ENCODE measurements around the gene ASCC3. TPM values are rescaled to one million over a fixed set of nuclear protein-coding genes. Genes with fewer than 3 reads are reported as not detected.

The ASCC3 gene
- total RNA-seq, 1 donor from 2014 or later = 42.0 TPM

- H3K4me3 Mint-ChIP-seq (ENCODE audit: unreplicated experiment) = no peak overlapping the region
- H3K27ac Mint-ChIP-seq (ENCODE audit: unreplicated experiment) = no peak overlapping the region
- H3K36me3 Mint-ChIP-seq (ENCODE audit: unreplicated experiment) = no peaks in the 10 kb centered on the region
- H3K4me1 Mint-ChIP-seq (ENCODE audit: unreplicated experiment) = no peaks in the 10 kb centered on the region
- H3K9me3 Mint-ChIP-seq (ENCODE audit: unreplicated experiment) = no peaks in the 10 kb centered on the region
- TF ChIP-seq CTCF (IDR thresholded peaks at IDR 0.05) = no peak
- H3K27me3 Mint-ChIP-seq (ENCODE audit: unreplicated experiment) = peaks cover 2% of the 10 kb centered on the region
- DNase-seq (ENCODE audit: extremely low spot score, unreplicated experiment) = no peak
Observed at GRCh38 chr6:100920028-100920605, 39.0 kb upstream of the ASCC3 start.

GRCh38 chr6:100918152-100918551 is 37.0 kb upstream of the ASCC3 start:
- TF ChIP-seq CTCF (IDR thresholded peaks at IDR 0.05) = no peak
- Mint-ChIP-seq H3K27me3 (ENCODE audit: unreplicated experiment) (peaks cover 3% of the 10 kb centered on the region), H3K9me3 (ENCODE audit: unreplicated experiment) (no peaks in the 10 kb centered on the region), H3K4me1 (ENCODE audit: unreplicated experiment) (no peaks in the 10 kb centered on the region), H3K27ac (ENCODE audit: unreplicated experiment) (no peak overlapping the region), H3K4me3 (ENCODE audit: unreplicated experiment) (no peak overlapping the region), H3K36me3 (ENCODE audit: unreplicated experiment) (no peaks in the 10 kb centered on the region)
- DNase-seq (ENCODE audit: extremely low spot score, unreplicated experiment) = no peak

GRCh38 chr6:100915876-100916275 is 34.7 kb upstream of the ASCC3 start:
- no peak for DNase-seq (ENCODE audit: extremely low spot score, unreplicated experiment)
- peaks cover 8% of the 10 kb centered on the region for H3K27me3 Mint-ChIP-seq (ENCODE audit: unreplicated experiment)
- no peaks in the 10 kb centered on the region for H3K9me3 Mint-ChIP-seq (ENCODE audit: unreplicated experiment)
- H3K4me1 Mint-ChIP-seq (ENCODE audit: unreplicated experiment) = no peaks in the 10 kb centered on the region
- no peaks in the 10 kb centered on the region for H3K36me3 Mint-ChIP-seq (ENCODE audit: unreplicated experiment)
- no peak for TF ChIP-seq CTCF (IDR thresholded peaks at IDR 0.05)
- H3K27ac Mint-ChIP-seq (ENCODE audit: unreplicated experiment) = no peak overlapping the region
- H3K4me3 Mint-ChIP-seq (ENCODE audit: unreplicated experiment) = no peak overlapping the region

- DNase-seq (ENCODE audit: extremely low spot score, unreplicated experiment) = no peak
- no peaks in the 10 kb centered on the region for H3K36me3 Mint-ChIP-seq (ENCODE audit: unreplicated experiment)
- H3K4me1 Mint-ChIP-seq (ENCODE audit: unreplicated experiment) = no peaks in the 10 kb centered on the region
- no peak overlapping the region for H3K27ac Mint-ChIP-seq (ENCODE audit: unreplicated experiment)
- H3K27me3 Mint-ChIP-seq (ENCODE audit: unreplicated experiment) = peaks cover 8% of the 10 kb centered on the region
- no peak for TF ChIP-seq CTCF (IDR thresholded peaks at IDR 0.05)
- no peak overlapping the region for H3K4me3 Mint-ChIP-seq (ENCODE audit: unreplicated experiment)
- no peaks in the 10 kb centered on the region for H3K9me3 Mint-ChIP-seq (ENCODE audit: unreplicated experiment)
Observed at GRCh38 chr6:100913400-100914276, 32.5 kb upstream of the ASCC3 start.

- Mint-ChIP-seq H3K27me3 (ENCODE audit: unreplicated experiment) (peaks cover 6% of the 10 kb centered on the region), H3K27ac (ENCODE audit: unreplicated experiment) (no peak overlapping the region), H3K9me3 (ENCODE audit: unreplicated experiment) (no peaks in the 10 kb centered on the region), H3K4me1 (ENCODE audit: unreplicated experiment) (no peaks in the 10 kb centered on the region), H3K4me3 (ENCODE audit: unreplicated experiment) (no peak overlapping the region), H3K36me3 (ENCODE audit: unreplicated experiment) (no peaks in the 10 kb centered on the region)
- TF ChIP-seq CTCF (IDR thresholded peaks at IDR 0.05) = no peak
- no peak for DNase-seq (ENCODE audit: extremely low spot score, unreplicated experiment)
Observed at GRCh38 chr6:100906325-100906724, 25.2 kb upstream of the ASCC3 start.
